HepG2 (cell line): ENCODE data around the gene ALX4. TPM values are rescaled to one million over a fixed set of nuclear protein-coding genes. Genes with fewer than 3 reads are reported as not detected.

Source experiments
- ADNP ChIP-seq: sonication (generic); formaldehyde crosslinking; IDR thresholded peaks from 2 replicates; pipeline ENCODE4 v1.4.0; 2020; ENCODE audit warnings: missing genetic modification reagents
- AKAP8 ChIP-seq: sonication (generic); formaldehyde crosslinking; IDR thresholded peaks from 2 replicates; pipeline ENCODE4 v1.5.1; 2020; ENCODE audit warnings: mild to moderate bottlenecking, missing genetic modification reagents
- HMGA1 ChIP-seq: sonication (generic); formaldehyde crosslinking; conservative IDR thresholded peaks from 2 replicates; pipeline ENCODE4 v1.4.0; 2020; ENCODE audit warnings: missing genetic modification reagents
- IKZF4 ChIP-seq: sonication (generic); formaldehyde crosslinking; IDR thresholded peaks from 2 replicates; pipeline ENCODE4 v1.5.1; 2020; ENCODE audit warnings: borderline replicate concordance, mild to moderate bottlenecking, low read depth, missing genetic modification reagents; ENCODE audit errors: not compliant biosample characterization
- KDM3A ChIP-seq: IDR thresholded peaks from 2 replicates; pipeline ENCODE4 v1.6.1; 2018; ENCODE audit warnings: low read depth, missing compliant biosample characterization
- KLF9 ChIP-seq: IDR thresholded peaks from 2 replicates; pipeline ENCODE4 v1.6.1; 2016; ENCODE audit warnings: low read depth
- NR2F6 ChIP-seq, 2 experiments: IDR thresholded peaks; 2 replicates each; pipeline ENCODE4 v1.6.1; 2016; ENCODE audit warnings: antibody characterized with exemption in 1 of 2, mild to moderate bottlenecking in 1 of 2
- PLRG1 ChIP-seq: fragments of 450-650 bp; conservative IDR thresholded peaks from 2 replicates; pipeline ENCODE4 v1.6.1; 2016
- SMARCC2 ChIP-seq: fragments of 450-650 bp; IDR thresholded peaks from 2 replicates; pipeline ENCODE4 v1.6.1; 2017; ENCODE audit warnings: antibody characterized with exemption, mild to moderate bottlenecking
- SPEN ChIP-seq: sonication (generic); formaldehyde crosslinking; IDR thresholded peaks from 2 replicates; pipeline ENCODE4 v1.5.1; 2020; ENCODE audit warnings: low read depth, mild to moderate bottlenecking, missing genetic modification reagents
- ZBTB3 ChIP-seq: sonication (generic); formaldehyde crosslinking; IDR thresholded peaks from 2 replicates; pipeline ENCODE4 v1.4.0; 2020; ENCODE audit warnings: low read depth, mild to moderate bottlenecking, moderate library complexity, missing genetic modification reagents, borderline replicate concordance
- ZNF12 ChIP-seq: sonication (generic); formaldehyde crosslinking; IDR thresholded peaks from 2 replicates; pipeline ENCODE4 v1.5.0; 2020; ENCODE audit warnings: missing genetic modification reagents
- ZNF124 ChIP-seq: sonication (generic); formaldehyde crosslinking; IDR thresholded peaks from 2 replicates; pipeline ENCODE4 v1.4.0; 2020; ENCODE audit warnings: missing genetic modification reagents
- ZNF20 ChIP-seq: sonication (generic); formaldehyde crosslinking; IDR thresholded peaks from 2 replicates; pipeline ENCODE4 v1.4.0; 2020; ENCODE audit warnings: mild to moderate bottlenecking, moderate library complexity, missing genetic modification reagents
- ZNF484 ChIP-seq: sonication (generic); formaldehyde crosslinking; IDR thresholded peaks from 2 replicates; pipeline ENCODE4 v1.5.1; 2020; ENCODE audit warnings: mild to moderate bottlenecking, low read depth, missing genetic modification reagents, borderline replicate concordance
- ZNF549 ChIP-seq: sonication (generic); formaldehyde crosslinking; IDR thresholded peaks from 2 replicates; pipeline ENCODE4 v1.5.0; 2020; ENCODE audit warnings: missing genetic modification reagents
- ZNF781 ChIP-seq: sonication (generic); formaldehyde crosslinking; IDR thresholded peaks from 2 replicates; pipeline ENCODE4 v1.5.1; 2020; ENCODE audit warnings: borderline replicate concordance, mild to moderate bottlenecking, missing genetic modification reagents; ENCODE audit errors: not compliant biosample characterization
- polyA plus RNA-seq, 8 experiments: library from polyadenylated mRNA; depleted of rRNA in 3 of 8; stranded (reverse) in 7 of 8; unstranded in 1 of 8; fragments of >200 nt; fragmentation: Illumina TruSeq in 4 of 8; extraction: Trizol in 4 of 8; gene quantifications; 2 replicates each; pipeline versions ENCODE4 v1.2.1 to v1.2.3, GENCODE V29; 2011 to 2016; ENCODE audit warnings: low read depth in 4 of 8, missing spikeins in 1 of 8, mixed read lengths in 1 of 8; ENCODE audit not compliant: insufficient read depth in 1 of 8
- total RNA-seq, 5 experiments: library from RNA; depleted of rRNA; stranded (reverse); fragments of >200 nt; fragmentation: Illumina TruSeq; extraction: Trizol; gene quantifications; 2 replicates each; pipeline ENCODE4 v1.2.3, GENCODE V29; 2016; ENCODE audit warnings: low read depth in 1 of 5
- TF ChIP-seq, protein P1 (sequence below): sonication (generic); formaldehyde crosslinking; IDR thresholded peaks from 2 replicates; pipeline ENCODE4 v1.4.0; 2020; ENCODE audit warnings: mild to moderate bottlenecking, missing genetic modification reagents
- TF ChIP-seq, protein P2 (sequence below): sonication (generic); formaldehyde crosslinking; IDR thresholded peaks from 2 replicates; pipeline ENCODE4 v1.4.0; 2020; ENCODE audit warnings: mild to moderate bottlenecking, missing genetic modification reagents
- TF ChIP-seq, protein P3 (sequence below): sonication (generic); formaldehyde crosslinking; IDR thresholded peaks from 2 replicates; pipeline ENCODE4 v1.8.1; 2023; ENCODE audit warnings: mild to moderate bottlenecking, missing genetic modification reagents
- TF ChIP-seq, protein P4 (sequence below), 2 experiments: sonication (generic) in 1 of 2; formaldehyde crosslinking in 1 of 2; IDR thresholded peaks; 2 replicates each; pipeline versions ENCODE4 v1.4.0 to v1.6.1; 2018 to 2020; ENCODE audit warnings: missing genetic modification reagents in 2 of 2, borderline replicate concordance in 1 of 2, low read depth in 1 of 2, mild to moderate bottlenecking in 1 of 2, missing biosample characterization in 1 of 2
- TF ChIP-seq, protein P5 (sequence below): IDR thresholded peaks from 2 replicates; pipeline ENCODE4 v1.6.1; 2018; ENCODE audit warnings: missing genetic modification reagents, mild to moderate bottlenecking, missing compliant biosample characterization
- TF ChIP-seq, protein P6 (sequence below): sonication (generic); formaldehyde crosslinking; IDR thresholded peaks from 2 replicates; pipeline ENCODE4 v1.8.0; 2022; ENCODE audit warnings: missing genetic modification reagents, low read depth, mild to moderate bottlenecking, borderline replicate concordance
- TF ChIP-seq, protein P7 (sequence below): sonication (generic); formaldehyde crosslinking; IDR thresholded peaks from 2 replicates; pipeline ENCODE4 v1.5.1; 2020; ENCODE audit warnings: missing genetic modification reagents, mild to moderate bottlenecking, borderline replicate concordance

The ALX4 gene
- total and polyA plus RNA-seq, 2 of the 13 experiments (the other 11 are each of a cell fraction or from before 2014, with no cell fraction given) = not detected

DNA sequence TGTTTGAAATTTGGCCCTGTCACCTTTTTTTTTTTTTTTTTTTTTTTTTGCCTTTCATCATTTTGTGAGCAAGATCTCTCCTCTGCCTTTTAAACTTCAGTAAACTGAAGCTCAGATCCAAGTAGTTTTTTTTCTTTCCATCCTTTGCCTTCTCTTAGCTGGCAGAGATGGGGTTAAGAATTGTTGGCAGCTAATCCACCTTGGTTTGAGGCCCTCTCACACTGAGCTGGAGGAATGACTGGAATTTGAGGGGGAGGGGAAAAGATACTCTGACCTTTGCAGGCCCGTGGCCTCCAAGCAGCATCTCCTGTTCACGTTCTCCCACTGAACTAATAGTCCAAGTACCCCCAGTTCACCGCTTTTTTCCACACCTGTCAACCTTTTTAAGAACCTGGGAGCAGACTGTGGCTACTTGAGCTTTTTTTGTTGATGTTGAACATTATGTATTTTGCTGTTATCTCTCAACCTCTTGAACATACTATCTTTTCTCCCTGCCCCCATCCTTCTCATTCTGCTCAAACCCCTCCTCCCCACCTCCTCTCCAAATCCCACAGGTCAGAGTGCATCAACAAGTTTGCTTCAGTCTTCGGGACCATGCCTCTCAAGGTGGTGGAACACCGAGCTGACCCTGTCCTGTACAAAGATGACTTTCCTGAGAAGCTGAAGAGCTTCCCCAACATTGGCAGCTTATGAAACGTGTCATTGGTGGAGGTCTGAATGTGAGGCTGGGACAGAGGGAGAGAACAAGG, 66.2 kb downstream of the ALX4 start (continued):
- TF ChIP-seq, protein P1, sequence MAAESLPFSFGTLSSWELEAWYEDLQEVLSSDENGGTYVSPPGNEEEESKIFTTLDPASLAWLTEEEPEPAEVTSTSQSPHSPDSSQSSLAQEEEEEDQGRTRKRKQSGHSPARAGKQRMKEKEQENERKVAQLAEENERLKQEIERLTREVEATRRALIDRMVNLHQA (CRISPR knock-in tag) = no peak
- TF ChIP-seq ZBTB3 (CRISPR knock-in tag) = no peak
- TF ChIP-seq, protein P2, sequence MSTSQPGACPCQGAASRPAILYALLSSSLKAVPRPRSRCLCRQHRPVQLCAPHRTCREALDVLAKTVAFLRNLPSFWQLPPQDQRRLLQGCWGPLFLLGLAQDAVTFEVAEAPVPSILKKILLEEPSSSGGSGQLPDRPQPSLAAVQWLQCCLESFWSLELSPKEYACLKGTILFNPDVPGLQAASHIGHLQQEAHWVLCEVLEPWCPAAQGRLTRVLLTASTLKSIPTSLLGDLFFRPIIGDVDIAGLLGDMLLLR = no peak
- TF ChIP-seq ZNF12 = peak; percentile 84
- TF ChIP-seq, protein P3, sequence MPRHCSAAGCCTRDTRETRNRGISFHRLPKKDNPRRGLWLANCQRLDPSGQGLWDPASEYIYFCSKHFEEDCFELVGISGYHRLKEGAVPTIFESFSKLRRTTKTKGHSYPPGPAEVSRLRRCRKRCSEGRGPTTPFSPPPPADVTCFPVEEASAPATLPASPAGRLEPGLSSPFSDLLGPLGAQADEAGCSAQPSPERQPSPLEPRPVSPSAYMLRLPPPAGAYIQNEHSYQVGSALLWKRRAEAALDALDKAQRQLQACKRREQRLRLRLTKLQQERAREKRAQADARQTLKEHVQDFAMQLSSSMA = no peak
- TF ChIP-seq ZNF484 (CRISPR knock-in tag) = no peak
- TF ChIP-seq, protein P4, sequence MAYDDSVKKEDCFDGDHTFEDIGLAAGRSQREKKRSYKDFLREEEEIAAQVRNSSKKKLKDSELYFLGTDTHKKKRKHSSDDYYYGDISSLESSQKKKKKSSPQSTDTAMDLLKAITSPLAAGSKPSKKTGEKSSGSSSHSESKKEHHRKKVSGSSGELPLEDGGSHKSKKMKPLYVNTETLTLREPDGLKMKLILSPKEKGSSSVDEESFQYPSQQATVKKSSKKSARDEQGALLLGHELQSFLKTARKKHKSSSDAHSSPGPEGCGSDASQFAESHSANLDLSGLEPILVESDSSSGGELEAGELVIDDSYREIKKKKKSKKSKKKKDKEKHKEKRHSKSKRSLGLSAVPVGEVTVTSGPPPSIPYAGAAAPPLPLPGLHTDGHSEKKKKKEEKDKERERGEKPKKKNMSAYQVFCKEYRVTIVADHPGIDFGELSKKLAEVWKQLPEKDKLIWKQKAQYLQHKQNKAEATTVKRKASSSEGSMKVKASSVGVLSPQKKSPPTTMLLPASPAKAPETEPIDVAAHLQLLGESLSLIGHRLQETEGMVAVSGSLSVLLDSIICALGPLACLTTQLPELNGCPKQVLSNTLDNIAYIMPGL (CRISPR knock-in tag; IDR thresholded peaks at IDR 0.05; ENCODE audit: borderline replicate concordance in 1 of 2, low read depth in 1 of 2) = no peak
- no peak for TF ChIP-seq KLF9 (CRISPR knock-in tag)
- no peak for TF ChIP-seq PLRG1
- TF ChIP-seq ZNF20 (CRISPR knock-in tag) = no peak
- no peak for TF ChIP-seq KDM3A (CRISPR knock-in tag)
- TF ChIP-seq, protein P5, sequence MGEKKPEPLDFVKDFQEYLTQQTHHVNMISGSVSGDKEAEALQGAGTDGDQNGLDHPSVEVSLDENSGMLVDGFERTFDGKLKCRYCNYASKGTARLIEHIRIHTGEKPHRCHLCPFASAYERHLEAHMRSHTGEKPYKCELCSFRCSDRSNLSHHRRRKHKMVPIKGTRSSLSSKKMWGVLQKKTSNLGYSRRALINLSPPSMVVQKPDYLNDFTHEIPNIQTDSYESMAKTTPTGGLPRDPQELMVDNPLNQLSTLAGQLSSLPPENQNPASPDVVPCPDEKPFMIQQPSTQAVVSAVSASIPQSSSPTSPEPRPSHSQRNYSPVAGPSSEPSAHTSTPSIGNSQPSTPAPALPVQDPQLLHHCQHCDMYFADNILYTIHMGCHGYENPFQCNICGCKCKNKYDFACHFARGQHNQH (CRISPR knock-in tag) = 0 out of 2 replicates have a peak, but pooled peaks have one; percentile 35
- no peak for TF ChIP-seq IKZF4 (CRISPR knock-in tag)
- no peak for TF ChIP-seq ADNP (CRISPR knock-in tag)
- TF ChIP-seq ZNF124 (CRISPR knock-in tag) = peak; percentile 54; the same call in 1 of the 2 replicates
- no peak for TF ChIP-seq ZNF549
- TF ChIP-seq, protein P6, sequence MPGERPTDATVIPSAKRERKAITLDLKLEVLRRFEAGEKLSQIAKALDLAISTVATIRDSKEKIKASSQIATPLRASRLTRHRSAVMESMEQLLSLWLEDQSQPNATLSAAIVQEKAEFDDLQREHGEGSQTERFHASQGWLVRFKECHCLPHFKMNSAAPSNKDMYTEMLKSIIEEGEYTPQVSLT (CRISPR knock-in tag) = no peak
- no peak for TF ChIP-seq HMGA1 (CRISPR knock-in tag)
- no peak for TF ChIP-seq SMARCC2
- TF ChIP-seq AKAP8 (CRISPR knock-in tag) = no peak
- TF ChIP-seq ZNF781 (CRISPR knock-in tag) = no peak
- peak; percentile 60; the same call in 1 of the 2 replicates for TF ChIP-seq SPEN (CRISPR knock-in tag)
- TF ChIP-seq, protein P7, sequence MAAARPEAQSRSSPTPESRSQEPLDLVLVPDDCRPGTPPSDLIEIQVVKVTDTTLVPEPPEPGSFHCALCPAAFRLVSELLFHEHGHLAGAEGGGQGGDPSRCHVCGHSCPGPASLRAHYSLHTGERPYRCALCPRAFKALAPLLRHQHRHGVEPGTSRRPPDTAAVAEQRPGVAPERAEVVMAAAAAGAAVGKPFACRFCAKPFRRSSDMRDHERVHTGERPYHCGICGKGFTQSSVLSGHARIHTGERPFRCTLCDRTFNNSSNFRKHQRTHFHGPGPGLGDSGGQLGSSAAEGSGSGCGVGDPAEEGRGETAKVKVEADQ = no peak
- TF ChIP-seq NR2F6 (IDR thresholded peaks at IDR 0.05) = peak; percentile 93
- peak; percentile 97 for TF ChIP-seq NR2F6 (CRISPR knock-in tag; IDR thresholded peaks at IDR 0.05)
